HL-60/S4 (cell line): ENCODE data around the gene C9orf50.
"Not testable (repeated sequence)": the region's sequence is repeated elsewhere in the genome, so short reads cannot be mapped to it uniquely, and the experiment has no call there.

ENCODE experiments used
- in situ Hi-C: fragments of 300-500 bp; cut with MboI; formaldehyde crosslinking; loops from 2 replicates; pipeline ENCODE4 v1.14.3; 2022; ENCODE audit warnings: low sequenced_read_pairs

The C9orf50 gene

GRCh38 chr9:129595903-129596540, 24.9 kb downstream of the C9orf50 start:
- in situ Hi-C loops, result no loop called here

- in situ Hi-C loops, result no loop called here
Observed at GRCh38 chr9:129595311-129595741, 25.6 kb downstream of the C9orf50 start.

DNA sequence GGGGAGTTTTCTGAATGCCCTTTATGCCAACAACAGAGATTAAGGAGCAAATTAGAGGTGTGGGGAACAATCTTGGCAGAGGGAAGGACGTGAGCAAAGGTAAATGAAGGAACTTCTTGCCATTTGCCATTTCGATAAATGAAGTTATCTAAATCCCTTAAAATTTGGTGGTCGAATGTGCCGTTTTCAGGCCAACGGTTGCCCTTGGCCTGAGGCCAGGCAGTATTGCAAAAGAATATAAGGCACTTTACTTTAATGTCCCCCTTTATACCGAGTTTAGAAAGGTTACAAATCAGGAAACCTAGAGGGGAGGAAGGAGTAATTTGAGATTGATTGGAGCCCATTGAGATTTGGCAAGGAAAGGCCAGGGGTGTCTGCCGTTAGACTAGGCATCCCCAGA, 26.3 kb downstream of the C9orf50 start:
- in situ Hi-C loops, result no loop called here

DNA sequence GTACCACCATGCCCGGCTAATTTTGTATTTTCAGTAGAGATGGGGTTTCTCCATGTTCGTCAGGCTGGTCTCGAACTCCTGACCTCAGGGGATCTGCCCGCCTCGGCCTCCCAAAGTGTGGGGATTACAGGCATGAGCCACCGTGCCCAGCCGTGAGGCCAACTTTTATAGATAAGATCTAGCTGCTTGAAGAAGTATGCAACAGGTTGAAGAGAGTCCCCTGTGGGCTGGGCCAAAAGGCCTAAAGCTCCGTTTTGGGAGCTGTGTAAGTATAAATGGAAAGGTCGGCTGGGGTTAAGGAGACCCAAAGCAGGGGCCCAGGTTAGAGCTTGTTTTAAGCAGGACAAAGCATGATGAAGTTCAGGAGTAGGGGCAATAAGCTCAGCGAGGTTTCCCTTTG, 28.1 kb downstream of the C9orf50 start:
- in situ Hi-C loops, result not testable (repeated sequence)

GRCh38 chr9:129591916-129592315, 29.0 kb downstream of the C9orf50 start:
- in situ Hi-C loops, result no loop called here

DNA sequence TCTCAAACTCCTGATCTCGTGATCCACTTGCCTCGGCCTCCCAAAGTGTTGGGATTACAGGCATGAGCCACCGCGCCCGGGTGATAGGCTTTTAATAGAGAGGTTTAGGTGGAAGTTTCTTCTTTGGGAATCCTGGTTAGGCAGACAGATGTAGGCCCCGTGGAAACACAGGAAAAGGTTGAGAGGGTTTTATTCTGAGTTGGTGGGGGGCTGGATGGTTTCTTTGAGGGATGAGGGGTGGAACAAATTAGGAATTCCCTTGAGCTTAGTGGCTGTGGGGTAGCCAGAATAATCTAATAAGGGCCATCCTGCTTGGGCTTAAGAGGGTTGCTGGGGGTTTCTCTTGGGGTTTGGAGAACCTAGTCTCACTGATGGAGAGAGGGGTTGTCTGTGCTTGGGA, 30.4 kb downstream of the C9orf50 start:
- in situ Hi-C loops, result no loop called here

- in situ Hi-C loops, result no loop called here
Observed at GRCh38 chr9:129587487-129588262, 33.2 kb downstream of the C9orf50 start.

DNA sequence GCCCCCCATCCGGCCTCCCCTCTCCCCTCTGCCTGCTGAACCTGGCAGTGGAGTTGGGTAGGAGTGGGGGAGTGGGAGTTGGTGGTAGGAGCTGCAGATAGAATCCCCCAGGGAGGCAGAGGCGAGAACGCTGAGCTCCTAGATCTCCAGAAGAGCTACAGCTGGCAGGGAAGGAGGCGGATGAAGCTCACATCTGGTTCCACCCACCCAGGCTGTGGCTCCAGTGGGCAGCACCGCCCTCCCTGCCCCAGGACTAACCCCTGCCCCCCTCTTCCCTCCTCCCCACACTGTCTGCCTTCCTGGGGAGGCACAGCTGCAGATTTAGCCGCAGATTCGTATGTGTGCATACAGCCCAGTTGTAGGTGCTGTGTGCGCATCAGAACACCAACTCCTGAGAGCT, 34.2 kb downstream of the C9orf50 start:
- in situ Hi-C loops, result no loop called here

DNA sequence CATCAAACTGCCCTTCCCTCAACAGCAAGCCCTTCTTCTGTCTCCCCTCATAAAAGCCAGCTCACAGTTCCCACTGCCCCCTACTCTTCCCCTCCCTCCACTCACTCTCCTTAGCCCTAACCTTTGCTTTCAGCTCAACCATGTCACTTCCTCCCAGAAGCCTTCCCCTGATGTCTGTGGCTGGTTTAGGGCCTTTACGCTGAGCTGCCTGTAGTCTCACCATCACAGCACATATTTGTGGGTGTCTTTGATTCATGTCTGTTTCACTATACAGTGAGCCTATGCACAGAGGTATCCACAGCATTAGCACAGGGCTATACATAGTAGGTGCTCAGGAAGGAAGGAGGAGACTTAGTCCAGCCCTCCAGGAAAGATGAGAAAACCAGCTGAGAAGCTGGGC, 34.7 kb downstream of the C9orf50 start:
- in situ Hi-C loops, result no loop called here

DNA sequence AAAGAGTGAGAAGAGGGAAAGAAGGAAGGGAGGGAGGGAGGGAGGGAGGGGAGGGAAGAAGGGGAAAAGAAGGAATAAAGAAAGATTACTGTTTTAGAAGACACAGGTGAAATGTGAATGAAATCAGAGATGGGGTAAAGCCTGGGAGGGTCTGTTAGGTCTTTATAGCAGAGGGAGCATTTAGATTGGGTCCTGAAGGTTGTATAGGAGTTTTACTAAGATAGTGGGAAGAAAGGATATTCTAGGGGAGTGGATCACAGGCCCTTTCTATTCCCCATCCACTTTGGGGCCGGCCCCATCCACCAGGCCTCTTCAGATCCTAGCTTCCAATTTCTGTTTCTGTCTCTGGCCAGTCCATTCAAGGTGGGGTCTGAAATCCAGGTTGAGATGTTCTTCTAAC, 35.5 kb downstream of the C9orf50 start:
- in situ Hi-C loops, result no loop called here

DNA sequence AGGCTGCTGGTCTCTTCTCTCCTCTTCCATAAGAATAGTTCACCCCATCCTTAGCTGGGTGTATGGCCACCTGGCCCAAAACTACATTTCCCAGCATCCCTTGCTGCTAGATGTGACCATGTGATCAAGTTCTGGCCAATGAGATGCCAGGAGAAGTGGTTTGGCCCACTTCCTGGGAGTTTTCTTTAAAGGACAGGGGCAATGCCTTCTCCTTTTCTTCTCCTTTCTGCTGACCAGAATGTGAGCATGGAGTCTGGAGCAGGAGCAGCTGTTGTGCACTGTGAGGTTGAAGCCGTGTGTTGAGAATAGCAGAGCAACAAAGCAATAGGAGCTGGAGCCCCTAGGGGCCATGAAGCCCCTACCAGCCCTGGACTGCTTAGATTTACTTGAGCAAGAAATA, 36.8 kb downstream of the C9orf50 start:
- in situ Hi-C loops, result no loop called here

DNA sequence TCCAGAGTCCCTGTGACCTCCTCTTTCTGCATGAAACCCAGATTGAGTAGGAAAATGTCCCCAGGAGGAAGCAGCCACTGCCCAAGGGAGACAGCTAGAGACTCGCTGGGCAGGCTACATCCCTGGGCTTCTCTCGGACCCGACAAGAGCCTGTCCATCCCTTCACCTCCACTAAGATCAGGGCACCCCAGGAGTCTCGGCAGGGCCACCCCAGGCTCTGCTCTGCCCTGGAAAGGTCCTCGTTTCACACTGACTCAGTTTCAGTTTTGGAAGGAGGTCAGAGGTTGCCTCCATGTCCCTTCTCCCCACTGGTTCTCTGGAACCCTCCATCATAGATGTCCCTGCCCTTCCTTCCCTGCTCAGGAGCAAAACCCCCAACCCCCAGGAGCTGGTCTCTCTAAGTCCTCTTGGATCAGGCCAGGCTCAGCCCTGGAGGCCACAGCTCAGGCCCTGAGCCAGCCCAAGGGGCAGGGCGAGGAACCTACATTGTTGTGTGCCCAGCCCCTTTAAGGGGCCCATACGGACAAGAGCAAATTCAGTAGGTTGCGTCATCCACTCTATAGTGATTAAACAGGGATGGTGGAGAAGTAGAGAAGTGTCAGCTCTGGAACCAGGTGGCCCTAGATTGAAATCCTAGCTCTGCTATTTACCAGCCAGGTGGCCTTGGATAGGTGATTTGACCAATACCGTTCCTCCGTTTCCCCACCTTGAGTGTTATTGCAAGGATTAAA, 37.4 kb downstream of the C9orf50 start:
- in situ Hi-C loops, result no loop called here

DNA sequence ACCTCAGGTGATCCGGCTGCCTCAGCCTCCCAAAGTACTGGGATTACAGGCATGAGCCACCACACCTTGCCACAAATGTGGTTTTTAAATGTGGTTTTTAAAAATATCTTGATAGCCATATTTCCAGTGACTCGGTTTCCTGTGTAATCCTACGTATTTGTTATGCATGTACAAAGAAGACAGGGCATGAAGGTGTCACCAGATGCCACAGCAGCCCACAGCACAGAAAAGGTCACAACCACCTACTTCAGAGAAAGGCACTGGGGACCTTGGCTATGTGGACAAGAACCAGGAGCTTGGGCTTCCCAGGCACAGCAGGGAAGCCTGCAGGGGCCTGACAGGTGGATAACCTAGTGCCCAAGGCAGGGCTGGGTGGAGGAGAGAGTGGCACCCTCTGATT, 38.0 kb downstream of the C9orf50 start:
- in situ Hi-C loops, result no loop called here

GRCh38 chr9:129581505-129582189, 39.3 kb downstream of the C9orf50 start:
- in situ Hi-C loops, result no loop called here

GRCh38 chr9:129580211-129580915, 40.5 kb downstream of the C9orf50 start:
- in situ Hi-C loops, result no loop called here

GRCh38 chr9:129579294-129579693, 41.6 kb downstream of the C9orf50 start:
- in situ Hi-C loops, result no loop called here

GRCh38 chr9:129576546-129577543, 44.1 kb downstream of the C9orf50 start:
- in situ Hi-C loops, result no loop called here

DNA sequence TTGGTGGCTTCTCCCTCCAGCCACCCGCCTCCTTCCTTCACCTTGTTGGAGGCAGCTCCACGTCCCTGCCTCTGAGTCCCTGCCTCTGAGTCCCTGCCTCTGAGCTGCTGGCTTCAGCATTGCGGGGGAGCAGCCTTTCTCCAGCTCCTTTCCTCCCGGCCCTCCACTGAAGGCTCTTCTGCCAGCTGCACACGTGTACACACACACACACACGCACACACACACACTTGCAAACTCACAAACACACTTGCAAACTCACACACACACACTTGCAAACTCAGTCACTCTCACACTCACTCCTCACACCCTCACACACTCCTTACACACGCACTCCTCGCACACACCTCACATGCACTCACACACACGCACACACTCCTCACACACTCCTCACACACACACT, 45.1 kb downstream of the C9orf50 start:
- in situ Hi-C loops, result no loop called here

- in situ Hi-C loops, result no loop called here
Observed at GRCh38 chr9:129574911-129575585, 45.9 kb downstream of the C9orf50 start.
